GM20431 (cell line): ENCODE results near the gene APBB3.

ENCODE experiments used
- in situ Hi-C: fragments of 300-500 bp; cut with MseI, MboI; formaldehyde crosslinking; loops from one replicate; pipeline ENCODE4 v1.15.0; 2020; ENCODE audit warnings: low sequenced_read_pairs; ENCODE audit not compliant: unreplicated experiment

APBB3 gene

GRCh38 chr5:140556438-140556837 is 8.0 kb downstream of the APBB3 start:
- in situ Hi-C loops = no loop called here

- in situ Hi-C loops = no loop called here
Observed at GRCh38 chr5:140555747-140556312, 8.6 kb downstream of the APBB3 start.

DNA sequence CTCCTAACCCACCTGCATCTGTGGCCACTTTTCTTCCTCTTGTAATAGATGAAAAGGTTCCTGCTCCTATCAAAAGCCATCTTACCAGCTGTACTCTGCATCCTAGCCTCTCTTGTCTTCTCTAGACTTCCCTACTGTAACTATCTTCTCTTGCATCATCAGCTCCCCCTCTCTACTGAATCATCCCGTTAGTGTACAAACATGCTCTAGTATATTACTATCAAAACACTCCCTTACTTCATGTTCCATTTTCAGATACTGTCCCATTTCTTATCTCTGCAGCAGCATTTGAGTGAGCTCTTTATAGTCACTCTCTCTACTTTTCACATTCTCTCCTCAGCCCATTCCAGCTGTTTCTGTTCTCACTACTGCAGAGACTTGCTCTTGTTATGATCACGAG is 9.9 kb downstream of the APBB3 start:
- in situ Hi-C loops = no loop called here

DNA sequence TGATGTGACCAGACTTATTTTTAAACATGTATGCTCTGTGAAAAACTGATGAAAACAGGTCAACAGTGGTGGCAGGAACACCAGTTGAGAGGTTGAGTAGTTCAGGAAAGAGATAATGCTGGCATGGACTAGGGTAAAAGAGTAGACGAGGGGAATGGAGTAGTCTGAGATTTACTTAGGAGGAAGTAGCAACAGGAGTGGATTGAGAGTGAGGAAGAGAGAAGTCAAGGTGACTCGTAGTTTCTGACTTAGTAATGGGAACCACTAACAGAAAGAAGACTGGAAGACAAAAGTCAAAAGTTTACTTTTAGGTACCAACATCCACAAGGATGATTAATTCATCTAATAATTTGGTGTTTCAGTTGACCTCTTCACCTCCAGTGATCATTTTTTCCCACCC is 10.7 kb downstream of the APBB3 start:
- in situ Hi-C loops = no loop called here

DNA sequence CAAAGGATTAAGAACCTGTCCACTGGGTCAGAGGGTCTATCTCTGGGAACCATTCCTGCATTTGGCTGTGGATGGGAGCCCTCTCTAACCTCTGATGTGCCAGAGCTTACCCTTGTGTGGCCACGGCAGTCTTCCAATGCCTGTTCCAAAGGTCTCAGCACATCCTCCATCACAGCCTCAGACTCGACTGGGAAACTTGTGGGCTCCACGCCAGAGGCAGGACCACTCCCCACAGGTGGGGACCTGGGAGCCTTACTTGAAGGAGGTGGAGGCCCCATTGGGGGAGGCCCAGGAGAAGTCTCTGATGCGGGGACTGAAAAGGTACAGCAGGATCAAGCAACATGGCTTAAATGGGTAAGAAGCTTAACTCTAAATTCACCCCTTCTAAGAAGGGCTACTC is 12.5 kb downstream of the APBB3 start:
- in situ Hi-C loops = no loop called here

DNA sequence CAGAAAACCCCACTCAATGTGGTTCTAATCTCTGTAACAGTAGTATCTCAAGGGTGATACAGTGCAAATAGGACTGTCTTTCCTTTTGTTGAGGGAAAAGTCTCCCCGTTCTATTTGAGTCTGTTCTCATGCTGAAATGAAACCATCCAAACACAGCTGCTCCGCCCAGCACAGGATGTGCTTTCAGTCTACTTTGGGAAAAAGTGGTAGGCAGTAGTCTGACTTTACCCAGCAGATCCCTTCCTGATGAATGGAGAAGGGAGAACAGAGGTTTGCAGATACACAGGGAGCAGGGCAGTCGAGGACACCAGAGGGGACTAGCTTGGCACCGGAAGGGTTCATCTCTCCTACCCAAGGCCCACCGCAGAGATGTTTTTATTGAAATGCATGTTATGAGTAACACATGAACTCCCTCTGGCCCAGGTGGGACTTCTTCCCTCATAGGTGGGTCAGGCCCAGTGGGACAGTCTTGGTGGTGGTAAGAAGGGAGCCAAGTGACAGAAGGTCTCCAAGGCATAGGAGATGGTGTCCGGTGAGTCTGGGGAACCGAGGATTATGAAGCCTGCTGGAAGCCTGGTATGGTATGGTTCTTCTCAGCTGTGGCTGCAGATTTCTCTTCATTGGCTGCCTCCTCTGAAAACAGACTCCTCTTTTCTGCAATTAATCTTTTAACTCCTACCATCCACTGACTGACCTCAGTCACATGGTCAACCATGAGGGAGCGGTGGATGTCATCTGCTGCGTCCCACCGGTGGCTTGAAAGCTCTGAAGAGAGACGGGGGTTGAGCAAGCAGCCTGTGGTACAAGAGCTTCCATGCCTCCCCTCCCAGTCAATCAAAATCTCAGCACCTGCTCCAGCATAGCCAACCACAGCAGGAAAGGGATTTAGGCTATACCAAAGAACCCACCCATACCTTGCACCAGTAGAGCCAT is 14.0 kb downstream of the APBB3 start:
- in situ Hi-C loops = no loop called here

DNA sequence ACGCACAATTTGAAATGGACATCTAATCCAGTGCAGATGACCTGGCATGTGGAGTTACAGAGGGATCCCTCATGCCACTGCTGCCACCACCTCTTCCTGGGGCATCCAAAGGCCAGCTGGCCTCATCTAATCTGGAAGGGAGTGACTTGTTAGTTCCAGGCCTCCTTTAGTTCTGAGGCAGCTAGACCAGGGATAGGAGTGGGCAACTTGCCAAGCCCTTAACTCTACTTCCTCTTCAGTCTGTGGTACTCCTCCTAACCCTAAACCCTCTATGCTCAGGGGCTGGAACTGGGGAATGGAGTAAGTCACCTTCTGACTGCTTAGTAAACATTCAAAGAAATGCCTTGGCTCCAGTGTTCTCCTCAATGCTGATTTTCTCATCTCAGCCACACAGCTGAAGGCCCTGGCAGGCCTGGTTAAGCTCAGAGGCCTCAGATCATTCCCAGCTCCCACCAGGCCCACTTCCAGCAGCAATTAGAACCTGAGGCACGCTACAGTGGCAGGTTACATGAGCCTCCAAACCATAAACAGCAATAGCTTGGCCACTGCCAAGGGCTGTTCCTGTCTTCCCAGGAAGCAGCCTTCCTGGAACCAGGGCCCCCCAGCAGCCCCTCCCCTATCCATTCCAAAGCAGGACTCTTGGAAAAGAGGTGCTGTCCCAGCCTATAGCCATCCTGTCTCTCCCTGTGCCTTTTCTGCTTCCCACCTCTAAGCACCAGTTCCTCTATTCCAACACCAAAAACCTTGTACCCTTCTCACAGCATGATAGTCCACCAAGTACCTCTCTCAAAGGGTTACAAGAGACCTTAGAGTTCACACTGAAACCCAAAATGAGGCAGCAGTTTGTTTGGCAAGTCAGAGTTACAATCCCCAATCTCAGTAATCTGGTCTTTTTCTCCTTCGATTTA is 14.9 kb downstream of the APBB3 start:
- in situ Hi-C loops = no loop called here

- in situ Hi-C loops = no loop called here
Observed at GRCh38 chr5:140548791-140549190, 15.6 kb downstream of the APBB3 start.

GRCh38 chr5:140548300-140548688 is 16.1 kb downstream of the APBB3 start:
- in situ Hi-C loops = no loop called here

DNA sequence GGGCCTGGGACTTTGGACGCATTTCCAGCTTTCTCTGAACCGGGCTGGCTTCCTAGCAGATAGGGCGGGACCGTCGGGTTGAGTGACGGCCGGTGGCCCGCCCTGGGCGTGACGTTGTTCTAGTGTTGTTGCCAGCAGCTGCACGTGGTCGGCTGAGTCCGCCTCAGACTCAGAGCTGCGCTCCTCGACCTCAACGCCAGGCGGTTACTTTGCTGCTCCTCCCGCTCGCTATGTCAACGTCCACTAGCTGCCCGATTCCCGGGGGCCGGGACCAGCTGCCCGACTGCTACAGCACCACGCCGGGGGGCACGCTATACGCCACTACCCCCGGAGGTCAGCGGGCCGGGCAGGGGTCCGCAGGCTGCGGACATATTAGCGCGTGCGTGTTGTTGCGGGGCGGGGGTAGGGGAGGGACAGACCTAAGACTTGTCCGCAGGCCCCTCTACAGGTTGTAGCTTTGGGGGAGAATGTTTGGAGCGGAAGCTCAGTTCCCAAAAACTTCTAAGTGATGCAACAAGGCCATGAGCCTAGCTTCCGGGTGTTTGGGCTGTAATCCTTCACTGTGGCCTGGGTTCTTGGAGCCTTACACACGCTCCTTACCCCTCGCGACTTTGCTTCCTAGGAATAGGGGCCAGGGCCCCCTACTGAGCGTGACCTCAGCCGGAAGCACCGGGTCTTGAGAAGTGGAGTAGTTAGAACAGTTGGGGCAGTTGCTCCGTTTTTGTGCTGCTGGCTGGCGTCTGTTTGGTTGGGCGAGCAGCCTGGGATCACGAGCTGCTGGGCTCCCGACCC is 16.7 kb downstream of the APBB3 start, which contains the start of gene EIF4EBP3:
TSS of gene EIF4EBP3 (plus strand) at position 155 of the 792 bp plus-strand sequence. CDS start at position 231, 76 bp downstream.
- in situ Hi-C loops = no loop called here

GRCh38 chr5:140546851-140547507 is 17.4 kb downstream of the APBB3 start:
- in situ Hi-C loops = no loop called here

- in situ Hi-C loops = no loop called here
Observed at GRCh38 chr5:140545606-140546005, 18.8 kb downstream of the APBB3 start.

DNA sequence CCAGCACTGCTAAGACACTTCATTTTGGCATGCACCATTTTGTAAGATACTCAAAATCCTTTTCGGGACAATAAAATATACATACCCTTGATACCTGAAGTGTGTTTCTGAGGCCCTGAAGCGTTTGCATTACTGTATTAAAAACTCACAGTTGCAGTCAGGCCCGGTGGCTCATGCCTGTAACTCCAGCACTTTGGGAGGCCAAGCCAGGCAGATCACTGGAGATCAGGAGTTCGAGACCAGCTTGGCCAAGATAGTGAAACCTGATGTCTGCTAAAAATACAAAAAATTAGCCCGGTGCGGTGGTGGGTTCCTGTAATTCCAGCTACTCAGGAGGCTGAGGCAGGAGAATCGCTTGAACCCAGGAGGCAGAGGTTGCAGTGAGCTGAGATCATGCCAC is 19.4 kb downstream of the APBB3 start:
- in situ Hi-C loops = no loop called here

- in situ Hi-C loops = no loop called here
Observed at GRCh38 chr5:140542972-140543371, 21.4 kb downstream of the APBB3 start.

DNA sequence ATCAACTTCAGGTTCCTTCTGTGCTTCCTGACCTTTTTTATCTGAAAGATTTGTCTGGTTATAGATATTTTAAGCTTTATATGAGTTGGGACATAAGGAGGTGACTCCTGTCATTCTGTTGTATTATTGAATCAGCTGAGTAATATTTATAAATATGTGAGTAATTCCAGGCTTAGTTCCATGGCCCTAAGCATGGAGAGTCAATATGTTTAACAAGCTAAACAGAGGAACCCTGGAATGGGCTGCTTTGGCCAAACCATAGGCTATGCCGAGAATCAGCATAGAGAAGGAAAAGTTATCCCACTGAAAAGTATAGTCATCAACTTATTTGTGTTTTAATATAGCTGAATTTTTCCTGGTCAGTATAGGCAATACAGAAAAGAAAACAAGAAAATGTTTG is 24.2 kb downstream of the APBB3 start:
- in situ Hi-C loops = no loop called here

- in situ Hi-C loops = no loop called here
Observed at GRCh38 chr5:140524003-140524402, 40.4 kb downstream of the APBB3 start.

DNA sequence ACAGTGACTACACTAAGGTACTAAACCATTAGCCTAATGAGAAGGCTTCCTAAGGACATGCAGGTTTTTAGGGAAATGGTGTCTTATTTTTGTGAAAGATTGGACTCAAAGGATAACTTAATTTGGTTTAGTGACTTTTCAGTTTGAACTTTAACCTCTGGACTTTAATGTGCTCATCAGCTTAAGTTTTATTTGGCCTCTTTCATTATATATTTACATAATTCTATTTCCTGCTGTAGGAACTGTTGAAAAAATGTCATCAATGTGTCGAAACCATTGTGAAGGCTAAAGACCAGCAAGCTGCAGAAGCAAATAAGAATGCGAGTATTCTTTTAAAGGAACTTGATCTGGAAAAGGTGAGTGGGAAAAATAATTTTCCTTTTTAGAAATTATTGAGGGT is 51.3 kb downstream of the APBB3 start:
- in situ Hi-C loops = no loop called here

GRCh38 chr5:140509898-140510297 is 54.5 kb downstream of the APBB3 start:
- in situ Hi-C loops = no loop called here
